ENCODE measurements around the gene NRXN3.

Gene NRXN3

GRCh38 chr14:79649856-79650255, 1479.7 kb downstream of the NRXN3 start:
- no peak for TF ChIP-seq CTCF (IDR thresholded peaks at IDR 0.05; ENCODE audit: low read depth, low read length)
- no peak for DNase-seq (ENCODE audit: extremely low read depth, low read depth)

GRCh38 chr14:79652513-79653307, 1482.5 kb downstream of the NRXN3 start:
- no peak for TF ChIP-seq CTCF (IDR thresholded peaks at IDR 0.05; ENCODE audit: low read depth, low read length)
- no peak for DNase-seq (ENCODE audit: extremely low read depth, low read depth)

GRCh38 chr14:79656056-79656455, 1485.9 kb downstream of the NRXN3 start:
- no peak for TF ChIP-seq CTCF (IDR thresholded peaks at IDR 0.05; ENCODE audit: low read depth, low read length)
- DNase-seq (ENCODE audit: extremely low read depth, low read depth) = no peak

- DNase-seq (ENCODE audit: extremely low read depth, low read depth) = no peak
- no peak for TF ChIP-seq CTCF (IDR thresholded peaks at IDR 0.05; ENCODE audit: low read depth, low read length)
These were observed 1486.3 kb downstream of the NRXN3 start for GRCh38 chr14:79656496-79656895.

- no peak for TF ChIP-seq CTCF (IDR thresholded peaks at IDR 0.05; ENCODE audit: low read depth, low read length)
These were observed 1488.0 kb downstream of the NRXN3 start for GRCh38 chr14:79658221-79658620.

GRCh38 chr14:79658769-79659168, 1488.6 kb downstream of the NRXN3 start:
- TF ChIP-seq CTCF (IDR thresholded peaks at IDR 0.05; ENCODE audit: low read depth, low read length) = no peak
- DNase-seq (ENCODE audit: extremely low read depth, low read depth) = no peak

More at GRCh38 chr14:79658221-79658620, 1488.0 kb downstream of the NRXN3 start:
- no peak for DNase-seq (ENCODE audit: extremely low read depth, low read depth)

GRCh38 chr14:79660053-79660939, 1490.1 kb downstream of the NRXN3 start:
- TF ChIP-seq CTCF (IDR thresholded peaks at IDR 0.05; ENCODE audit: low read depth, low read length) = no peak
- DNase-seq (ENCODE audit: extremely low read depth, low read depth) = no peak
